Activated CD8-positive, alpha-beta T cell treated with anti-CD3 and anti-CD28 coated beads for 36 hours (primary cell): ENCODE results near the gene CD300LF. TPM values are rescaled to one million over a fixed set of nuclear protein-coding genes. Genes with fewer than 3 reads are reported as not detected.

ENCODE experiments used
- ATAC-seq: fragments of 200-7000 bp; cut with Tn5 transposase; one replicate; pipeline ENCODE4 v1.10.0; 2021; ENCODE audit warnings: mild to moderate bottlenecking, moderate library complexity
- CTCF ChIA-PET: fragments of 350-600 bp; sonication (Branson Sonifier 250); formaldehyde crosslinking; loops from one replicate; lab custom pipeline; 2021; ENCODE audit warnings: antibody characterized with exemption; lab: Charles Lee
- POLR2A ChIA-PET: fragments of 350-600 bp; sonication (Branson Sonifier 250); formaldehyde crosslinking; loops from one replicate; lab custom pipeline; 2021; ENCODE audit warnings: antibody characterized with exemption; lab: Charles Lee
- DNase-seq: peaks from one replicate; pipeline ENCODE4 v3.0.0-alpha.2; 2020
- H3K27ac Mint-ChIP-seq: one replicate; pipeline ENCODE4 v1.8.0; 2021; ENCODE audit warnings: mild to moderate bottlenecking, mixed read lengths
- H3K27me3 Mint-ChIP-seq: one replicate; pipeline ENCODE4 v1.8.0; 2021; ENCODE audit warnings: mixed read lengths
- H3K36me3 Mint-ChIP-seq: one replicate; pipeline ENCODE4 v1.8.0; 2021; ENCODE audit warnings: low read depth, mixed read lengths
- H3K4me1 Mint-ChIP-seq: one replicate; pipeline ENCODE4 v1.8.0; 2021; ENCODE audit warnings: low read depth, mixed read lengths
- H3K4me3 Mint-ChIP-seq: one replicate; pipeline ENCODE4 v1.8.0; 2021; ENCODE audit warnings: mild to moderate bottlenecking, moderate library complexity, mixed read lengths
- H3K9me3 Mint-ChIP-seq: one replicate; pipeline ENCODE4 v1.8.0; 2021; ENCODE audit warnings: mixed read lengths
- intact Hi-C: fragments of 100-400 bp; cut with micrococcal nuclease; formaldehyde crosslinking; loops from one replicate; pipeline ENCODE4 v1.10.0; 2022
- total RNA-seq, 2 experiments: library from RNA; stranded (reverse); gene quantifications; one replicate each; pipeline ENCODE4 v1.2.3, GENCODE V29; 2021
- TF ChIP-seq, protein P1 (sequence below): fragments of 200-600 bp; IDR thresholded peaks from one replicate; pipeline ENCODE4 v1.8.0; 2022; ENCODE audit warnings: antibody characterized with exemption, mild to moderate bottlenecking

Gene CD300LF
- total RNA-seq, 2 experiments from 2014 or later, result not detected

GRCh38 chr17:74712301-74712700 lies 422 bp downstream of the CD300LF start:
- intact Hi-C loops, result no loop called here
- no peak overlapping the region for H3K4me3 Mint-ChIP-seq
- ChIA-PET POLR2A (no interaction called here), CTCF (no interaction called here)
- DNase-seq, result no peak
- no peaks in the 10 kb centered on the region for H3K36me3 Mint-ChIP-seq
- peaks cover 9% of the 10 kb centered on the region for H3K4me1 Mint-ChIP-seq
- ATAC-seq, result no peak
- H3K27me3 Mint-ChIP-seq, result peaks cover 10% of the 10 kb centered on the region
- no peaks in the 10 kb centered on the region for H3K9me3 Mint-ChIP-seq
- H3K27ac Mint-ChIP-seq, result no peak overlapping the region
- TF ChIP-seq, protein P1, sequence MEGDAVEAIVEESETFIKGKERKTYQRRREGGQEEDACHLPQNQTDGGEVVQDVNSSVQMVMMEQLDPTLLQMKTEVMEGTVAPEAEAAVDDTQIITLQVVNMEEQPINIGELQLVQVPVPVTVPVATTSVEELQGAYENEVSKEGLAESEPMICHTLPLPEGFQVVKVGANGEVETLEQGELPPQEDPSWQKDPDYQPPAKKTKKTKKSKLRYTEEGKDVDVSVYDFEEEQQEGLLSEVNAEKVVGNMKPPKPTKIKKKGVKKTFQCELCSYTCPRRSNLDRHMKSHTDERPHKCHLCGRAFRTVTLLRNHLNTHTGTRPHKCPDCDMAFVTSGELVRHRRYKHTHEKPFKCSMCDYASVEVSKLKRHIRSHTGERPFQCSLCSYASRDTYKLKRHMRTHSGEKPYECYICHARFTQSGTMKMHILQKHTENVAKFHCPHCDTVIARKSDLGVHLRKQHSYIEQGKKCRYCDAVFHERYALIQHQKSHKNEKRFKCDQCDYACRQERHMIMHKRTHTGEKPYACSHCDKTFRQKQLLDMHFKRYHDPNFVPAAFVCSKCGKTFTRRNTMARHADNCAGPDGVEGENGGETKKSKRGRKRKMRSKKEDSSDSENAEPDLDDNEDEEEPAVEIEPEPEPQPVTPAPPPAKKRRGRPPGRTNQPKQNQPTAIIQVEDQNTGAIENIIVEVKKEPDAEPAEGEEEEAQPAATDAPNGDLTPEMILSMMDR, result no peak

DNA sequence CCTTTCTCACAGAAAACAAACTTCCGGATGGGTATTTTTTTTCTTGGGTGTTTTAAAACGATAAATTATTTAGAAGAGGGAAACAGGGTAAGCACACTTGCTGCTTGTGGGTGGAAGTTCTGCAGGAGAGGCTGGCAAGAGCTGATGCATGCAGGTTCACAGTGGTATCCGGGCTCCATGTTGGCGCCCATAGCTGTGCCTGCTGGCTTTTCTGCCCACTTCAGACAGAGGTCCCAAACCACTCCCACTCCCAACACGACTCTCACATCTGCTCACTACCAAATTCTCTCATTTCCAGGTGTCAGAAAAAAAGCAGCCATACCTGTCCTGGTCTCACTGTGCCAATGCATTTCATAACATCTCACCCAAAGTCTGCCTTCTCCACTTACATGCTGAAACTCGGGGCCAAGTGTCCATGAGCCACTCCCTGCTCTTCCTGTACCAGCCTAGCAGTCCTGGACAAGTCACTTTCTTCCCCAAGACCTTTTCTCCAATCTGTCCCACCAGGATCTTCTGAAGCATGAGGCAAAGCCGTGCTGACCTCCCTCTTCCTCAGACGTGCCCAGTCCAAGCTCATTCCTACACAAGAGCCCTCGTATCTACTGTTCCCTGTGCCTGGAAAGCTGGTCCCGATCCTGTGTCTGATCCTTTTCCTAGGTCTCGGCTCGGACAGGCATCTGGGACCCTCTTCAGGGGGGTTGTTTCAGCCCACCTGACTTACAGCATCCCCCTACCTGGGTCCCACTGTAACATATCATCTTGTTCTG lies 1.5 kb downstream of the CD300LF start:
- Mint-ChIP-seq H3K9me3 (no peaks in the 10 kb centered on the region), H3K4me3 (no peak overlapping the region), H3K36me3 (no peaks in the 10 kb centered on the region), H3K27me3 (peaks cover 10% of the 10 kb centered on the region), H3K27ac (no peak overlapping the region), H3K4me1 (peaks cover 9% of the 10 kb centered on the region)
- TF ChIP-seq, protein P1, result no peak
- intact Hi-C loops, result no loop called here
- CTCF ChIA-PET, result interaction anchor here (0.6 to 1.1 kb wide), 3 partner anchors 15 to 81 kb away, joined by 3 read pairs; no protein-coding TSS in a partner anchor
- POLR2A ChIA-PET, result no interaction called here
- DNase-seq (no peak), ATAC-seq (no peak)

DNA sequence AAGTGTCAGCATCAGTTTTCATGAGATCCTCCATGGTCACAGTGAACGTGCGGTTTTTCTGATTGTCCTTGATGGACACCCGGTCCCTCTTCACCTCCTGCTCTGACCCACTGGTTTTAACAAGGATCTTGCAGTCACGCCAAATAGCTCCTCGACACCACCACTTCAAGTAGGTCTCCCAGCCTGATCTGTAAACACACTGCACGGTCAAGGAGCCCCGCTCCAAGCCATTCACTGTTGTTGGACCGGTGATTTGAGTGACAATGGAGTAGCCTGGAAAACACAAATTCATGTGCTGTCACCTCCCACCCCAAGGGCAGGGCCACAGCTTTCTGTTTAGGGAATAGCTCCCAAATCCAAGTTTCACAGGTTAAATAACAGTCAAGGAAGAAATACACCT lies 8.2 kb downstream of the CD300LF start:
- intact Hi-C loops, result no loop called here
- CTCF ChIA-PET, result interaction anchor here (1.1 kb wide), 1 partner anchor 48 kb away, joined by 4 read pairs; no protein-coding TSS in a partner anchor
- no peaks in the 10 kb centered on the region for H3K27me3 Mint-ChIP-seq
- no peak for DNase-seq
- no peak overlapping the region for H3K4me3 Mint-ChIP-seq
- no peak overlapping the region for H3K27ac Mint-ChIP-seq
- no peak for ATAC-seq
- H3K4me1 Mint-ChIP-seq, result no peaks in the 10 kb centered on the region
- TF ChIP-seq, protein P1, result no peak
- H3K36me3 Mint-ChIP-seq, result no peaks in the 10 kb centered on the region
- POLR2A ChIA-PET, result no interaction called here
- no peaks in the 10 kb centered on the region for H3K9me3 Mint-ChIP-seq

DNA sequence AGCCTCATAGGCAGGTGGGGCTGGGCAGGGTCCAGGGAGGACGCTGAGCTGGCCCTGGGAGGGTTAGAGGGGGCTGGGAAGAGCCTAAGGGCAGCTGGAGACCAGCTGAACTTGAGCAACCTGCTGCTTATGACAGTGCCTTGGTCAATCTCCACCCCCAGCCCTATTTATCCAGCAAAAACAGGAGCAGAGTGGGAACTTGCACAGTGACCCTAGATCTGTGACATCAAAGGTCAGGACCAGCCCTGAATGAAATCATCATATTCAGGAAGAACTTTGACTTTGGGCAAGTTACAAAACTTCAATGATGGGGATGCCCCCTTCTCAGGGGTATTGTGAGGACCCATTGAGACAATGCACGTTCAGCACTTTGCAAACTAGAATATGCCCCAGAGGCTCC lies 9.4 kb downstream of the CD300LF start:
- TF ChIP-seq, protein P1, result no peak
- Mint-ChIP-seq H3K36me3 (no peaks in the 10 kb centered on the region), H3K9me3 (no peaks in the 10 kb centered on the region), H3K4me1 (no peaks in the 10 kb centered on the region), H3K4me3 (no peak overlapping the region), H3K27me3 (no peaks in the 10 kb centered on the region), H3K27ac (no peak overlapping the region)
- POLR2A ChIA-PET, result no interaction called here
- DNase-seq (no peak), ATAC-seq (no peak)
- intact Hi-C loops, result no loop called here
- CTCF ChIA-PET, result interaction anchor here (0.7 to 1.1 kb wide), 2 partner anchors 35 to 46 kb away, joined by 3 to 5 read pairs; no protein-coding TSS in a partner anchor
